Measurements from ENCODE around the gene SMKR1. TPM values are rescaled to one million over a fixed set of nuclear protein-coding genes. Genes with fewer than 3 reads are reported as not detected.

The SMKR1 gene
- total and polyA plus RNA-seq, 2 of the 8 experiments (the other 6 are each of a cell fraction or from before 2014, with no cell fraction given) = 0.39 to 1.6 TPM

GRCh38 chr7:129525225-129525862, 23.0 kb downstream of the SMKR1 start (continued):
- TF ChIP-seq EZH2 (IDR thresholded peaks at IDR 0.05; ENCODE audit: low read depth, low read length, severe bottlenecking) = no peak
- TF ChIP-seq KDM5A (IDR thresholded peaks at IDR 0.05; ENCODE audit: low read length) = no peak
- TF ChIP-seq SP1 (IDR thresholded peaks at IDR 0.05; ENCODE audit: low read depth, low read length) = no peak
- no peak for TF ChIP-seq BACH1 (IDR thresholded peaks at IDR 0.05; ENCODE audit: low read length)
- no peak for TF ChIP-seq E2F6 (IDR thresholded peaks at IDR 0.05)
